GM23248 (cell line): ENCODE results near the gene DRP2. TPM values are rescaled to one million over a fixed set of nuclear protein-coding genes. Genes with fewer than 3 reads are reported as not detected.

Experiments used
- DNase-seq: peaks from one replicate; pipeline ENCODE4 v3.0.0-alpha.2; 2015
- H2AFZ ChIP-seq: fragments of 200-600 bp; sonication (generic); 2 replicates; pipeline ENCODE4 v1.6.1; 2016; ENCODE audit warnings: antibody characterized with exemption
- H3F3A ChIP-seq: fragments of 200-600 bp; sonication (generic); 2 replicates; pipeline ENCODE4 v1.6.1; 2016; ENCODE audit warnings: mild to moderate bottlenecking, antibody characterized with exemption, mixed run types; ENCODE audit not compliant: insufficient read depth
- H3K27ac ChIP-seq: fragments of 200-600 bp; sonication (generic); 2 replicates; pipeline ENCODE4 v1.5.1; 2016; ENCODE audit warnings: mild to moderate bottlenecking
- H3K27me3 ChIP-seq: fragments of 200-600 bp; sonication (generic); replicated peaks from 2 replicates; pipeline ENCODE4 v1.6.1; 2016; ENCODE audit warnings: mild to moderate bottlenecking; ENCODE audit not compliant: insufficient read depth
- H3K36me3 ChIP-seq: fragments of 200-600 bp; sonication (generic); 2 replicates; pipeline ENCODE4 v1.6.1; 2016; ENCODE audit warnings: low read depth, mild to moderate bottlenecking
- H3K4me1 ChIP-seq: fragments of 200-600 bp; sonication (generic); 2 replicates; pipeline ENCODE4 v1.6.1; 2016; ENCODE audit warnings: mild to moderate bottlenecking; ENCODE audit not compliant: insufficient read depth
- H3K4me2 ChIP-seq: fragments of 200-600 bp; sonication (generic); one replicate; pipeline ENCODE4 v1.6.1; 2016; ENCODE audit warnings: mild to moderate bottlenecking; ENCODE audit not compliant: unreplicated experiment
- H3K4me3 ChIP-seq: fragments of 200-600 bp; sonication (generic); 2 replicates; pipeline ENCODE4 v1.5.1; 2016; ENCODE audit warnings: mild to moderate bottlenecking
- H3K79me2 ChIP-seq: fragments of 200-600 bp; sonication (generic); 2 replicates; pipeline ENCODE4 v1.6.1; 2016; ENCODE audit warnings: mild to moderate bottlenecking; ENCODE audit not compliant: insufficient read depth
- H3K9ac ChIP-seq: fragments of 200-600 bp; sonication (generic); 2 replicates; pipeline ENCODE4 v1.6.1; 2016; ENCODE audit warnings: mild to moderate bottlenecking
- H3K9me2 ChIP-seq: fragments of 200-600 bp; sonication (generic); 2 replicates; pipeline ENCODE4 v1.6.1; 2016; ENCODE audit warnings: mixed run types, mild to moderate bottlenecking, moderate library complexity; ENCODE audit not compliant: insufficient read depth
- H3K9me3 ChIP-seq: fragments of 200-600 bp; sonication (generic); one replicate; pipeline ENCODE4 v1.6.1; 2017; ENCODE audit warnings: low read depth
- H4K20me1 ChIP-seq: fragments of 200-600 bp; sonication (generic); 2 replicates; pipeline ENCODE4 v1.6.0; 2016; ENCODE audit not compliant: insufficient read depth
- EZH2 ChIP-seq: fragments of 200-600 bp; sonication (generic); IDR thresholded peaks from 2 replicates; pipeline ENCODE4 v1.6.1; 2018; ENCODE audit warnings: antibody characterized with exemption, mild to moderate bottlenecking; ENCODE audit not compliant: insufficient read depth, poor library complexity, severe bottlenecking
- EZH2phosphoT487 ChIP-seq: fragments of 200-600 bp; sonication (generic); IDR thresholded peaks from 2 replicates; pipeline ENCODE4 v1.6.1; 2018; ENCODE audit warnings: antibody characterized with exemption, moderate library complexity, mild to moderate bottlenecking, low read depth; ENCODE audit not compliant: insufficient read depth
- WGBS, 2 experiments: methylation state at CpG; one replicate each; pipeline ENCODE4 v1.1.6; 2015 to 2017; ENCODE audit warnings: low lambda C conversion rate in 2 of 2, low coverage in 1 of 2; ENCODE audit errors: missing lambda C conversion rate in 2 of 2; 5-methylcytosine and 5-hydroxymethylcytosine counted together
- in situ Hi-C: fragments of 300-500 bp; cut with MboI; formaldehyde crosslinking; loops from 2 replicates; pipeline ENCODE4 v1.15.0; 2020
- polyA plus RNA-seq: library from polyadenylated mRNA; unstranded; fragments of >200 nt; fragmentation: Nextera tagmentation; extraction: Ambion mirVana; gene quantifications from 2 replicates; pipeline ENCODE4 v1.2.1, GENCODE V29; 2016
- total RNA-seq: library from RNA; depleted of rRNA; stranded (reverse); fragments of >200 nt; shearing (Covaris generic); gene quantifications from 2 replicates; pipeline ENCODE4 v1.2.3, GENCODE V29; 2014

DRP2 gene
- total and polyA plus RNA-seq, 2 experiments from 2014 or later: 0.21 to 0.22 TPM

DNA sequence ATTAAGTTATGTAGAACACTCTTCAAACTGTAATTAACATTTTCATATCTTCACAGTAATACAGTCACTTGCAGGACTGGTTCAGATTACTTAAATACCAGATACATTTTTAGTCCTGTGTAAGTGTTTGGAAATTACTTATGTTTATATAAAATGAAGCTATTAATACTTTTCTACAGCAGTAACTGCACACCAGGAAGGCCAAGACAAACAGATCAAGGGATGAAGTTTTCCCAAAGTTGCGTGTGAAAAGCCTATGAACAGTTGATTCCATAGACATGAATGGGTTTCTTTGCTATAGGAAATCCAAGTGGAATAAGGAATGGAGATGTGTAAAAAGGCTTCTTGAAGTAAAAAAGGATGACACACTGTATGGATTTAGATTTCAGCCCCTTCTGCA is 28.9 kb upstream of the DRP2 start:
- in situ Hi-C loops: no loop called here
- no peaks in the 10 kb centered on the region for H3K36me3 ChIP-seq
- no peak overlapping the region for H3K4me3 ChIP-seq
- H3K9me3 ChIP-seq: no peaks in the 10 kb centered on the region
- H3K9ac ChIP-seq: no peak overlapping the region
- TF ChIP-seq EZH2phosphoT487: no peak
- H3K27ac ChIP-seq: no peak overlapping the region
- H3K79me2 ChIP-seq: no peaks in the 10 kb centered on the region
- no peak for DNase-seq
- no peaks in the 10 kb centered on the region for H4K20me1 ChIP-seq
- no peaks in the 10 kb centered on the region for H3K4me1 ChIP-seq
- H3K9me2 ChIP-seq: no peaks in the 10 kb centered on the region
- H3F3A ChIP-seq: no peaks in the 10 kb centered on the region
- no peak overlapping the region for H3K4me2 ChIP-seq
- WGBS, 2 experiments: 92 to 94% methylated on average over 1 of the region's 1 CpG
- H3K27me3 ChIP-seq: no peaks in the 10 kb centered on the region
- H2AFZ ChIP-seq: peak overlapping the region; percentile 71

- DNase-seq: peak; percentile 36
- 10 to 19% methylated on average over 10 to 26 of the region's 50 CpGs for WGBS, 2 experiments
- Histone ChIP-seq H4K20me1 (no peaks in the 10 kb centered on the region), H2AFZ (peak overlapping the region; percentile 71), H3K9ac (peak overlapping the region; percentile 31; the same call in 1 of the 2 replicates), H3K27me3 (no peaks in the 10 kb centered on the region), H3K4me2 (peak overlapping the region; percentile 28), H3K79me2 (no peaks in the 10 kb centered on the region), H3F3A (no peaks in the 10 kb centered on the region), H3K9me2 (no peaks in the 10 kb centered on the region), H3K4me1 (no peaks in the 10 kb centered on the region), H3K27ac (no peak overlapping the region), H3K9me3 (no peaks in the 10 kb centered on the region), H3K4me3 (peak overlapping the region; percentile 53), H3K36me3 (no peaks in the 10 kb centered on the region)
- TF ChIP-seq EZH2: no peak
- TF ChIP-seq EZH2phosphoT487: no peak
- in situ Hi-C loops: no loop called here
These were observed 28.3 kb upstream of the DRP2 start for GRCh38 chrX:101191217-101191750.

GRCh38 chrX:101195442-101196173 is 24.0 kb upstream of the DRP2 start:
- no peak for DNase-seq
- no peaks in the 10 kb centered on the region for H3K79me2 ChIP-seq
- no peak overlapping the region for H3K4me3 ChIP-seq
- TF ChIP-seq EZH2phosphoT487 (no peak), EZH2 (no peak)
- 53 to 66% methylated on average over 3 of the region's 3 CpGs for WGBS, 2 experiments
- H3F3A ChIP-seq: no peaks in the 10 kb centered on the region
- no peaks in the 10 kb centered on the region for H3K36me3 ChIP-seq
- H3K9me2 ChIP-seq: no peaks in the 10 kb centered on the region
- no peak overlapping the region for H3K9ac ChIP-seq
- no peaks in the 10 kb centered on the region for H3K27me3 ChIP-seq
- no peaks in the 10 kb centered on the region for H4K20me1 ChIP-seq
- H3K4me2 ChIP-seq: no peak overlapping the region
- no peak overlapping the region for H3K27ac ChIP-seq
- H2AFZ ChIP-seq: no peak overlapping the region
- H3K9me3 ChIP-seq: no peaks in the 10 kb centered on the region
- in situ Hi-C loops: no loop called here
- no peaks in the 10 kb centered on the region for H3K4me1 ChIP-seq

- no peak overlapping the region for H2AFZ ChIP-seq
- no peak for DNase-seq
- H3K9me3 ChIP-seq: no peaks in the 10 kb centered on the region
- in situ Hi-C loops: no loop called here
- 5 to 7% methylated on average over 2 of the region's 2 CpGs for WGBS, 2 experiments
- H3K9me2 ChIP-seq: no peaks in the 10 kb centered on the region
- no peak overlapping the region for H3K4me2 ChIP-seq
- H3K9ac ChIP-seq: no peak overlapping the region
- H3F3A ChIP-seq: 0 out of 2 replicates have a peak, but pooled peaks cover 4% of the 10 kb centered on the region
- H3K36me3 ChIP-seq: no peaks in the 10 kb centered on the region
- H3K4me1 ChIP-seq: peaks cover 9% of the 10 kb centered on the region
- no peak for TF ChIP-seq EZH2phosphoT487
- TF ChIP-seq EZH2: no peak
- H3K79me2 ChIP-seq: no peaks in the 10 kb centered on the region
- no peaks in the 10 kb centered on the region for H3K27me3 ChIP-seq
- H3K4me3 ChIP-seq: no peak overlapping the region
- H4K20me1 ChIP-seq: no peaks in the 10 kb centered on the region
- no peak overlapping the region for H3K27ac ChIP-seq
These were observed 15.7 kb upstream of the DRP2 start for GRCh38 chrX:101203761-101204351.
